HG03025 (cell line): ENCODE measurements around the gene RASA3.
"Not testable (repeated sequence)": the region's sequence is repeated elsewhere in the genome, so short reads cannot be mapped to it uniquely, and the experiment has no call there.

Experiments used
- ATAC-seq: cut with Tn5 transposase; IDR thresholded peaks from one replicate; pipeline ENCODE4 v1.9.1; 2021; ENCODE audit warnings: mild to moderate bottlenecking, moderate library complexity; ENCODE audit not compliant: unreplicated experiment, low FRiP score

RASA3 gene

GRCh38 chr13:114132419-114133121, at the start of gene RASA3:
Gene RASA3, minus strand, starts transcription at chr13:114132623. Its CDS starts 134 bp downstream, at chr13:114132489.
- ATAC-seq: peak; percentile 53

GRCh38 chr13:114179087-114179658, 46.8 kb upstream of the RASA3 start, which contains the start of gene CFAP97D2:
Gene CFAP97D2, plus strand, starts transcription at chr13:114179257. Its CDS starts 74 bp downstream, at chr13:114179331.
- no peak for ATAC-seq

GRCh38 chr13:114177245-114178010, 45.0 kb upstream of the RASA3 start:
- no peak for ATAC-seq

- ATAC-seq: not testable (repeated sequence)
Observed at GRCh38 chr13:114176359-114176902, 44.0 kb upstream of the RASA3 start.

GRCh38 chr13:114174529-114174961, 42.1 kb upstream of the RASA3 start:
- no peak for ATAC-seq

- ATAC-seq: no peak
Observed at GRCh38 chr13:114173745-114174144, 41.3 kb upstream of the RASA3 start.

GRCh38 chr13:114173272-114173671, 40.8 kb upstream of the RASA3 start:
- ATAC-seq: no peak

GRCh38 chr13:114167885-114168284, 35.5 kb upstream of the RASA3 start:
- no peak for ATAC-seq

- ATAC-seq: no peak
Observed at GRCh38 chr13:114167426-114167825, 35.0 kb upstream of the RASA3 start.

- ATAC-seq: no peak
Observed at GRCh38 chr13:114166381-114167131, 34.1 kb upstream of the RASA3 start.

- ATAC-seq: no peak
Observed at GRCh38 chr13:114164681-114165429, 32.4 kb upstream of the RASA3 start.

GRCh38 chr13:114164053-114164452, 31.6 kb upstream of the RASA3 start:
- no peak for ATAC-seq

- ATAC-seq: no peak
Observed at GRCh38 chr13:114162533-114162922, 30.1 kb upstream of the RASA3 start.

GRCh38 chr13:114161644-114162532, 29.5 kb upstream of the RASA3 start:
- ATAC-seq: no peak

GRCh38 chr13:114161028-114161556, 28.7 kb upstream of the RASA3 start:
- ATAC-seq: no peak

GRCh38 chr13:114158869-114159666, 26.6 kb upstream of the RASA3 start:
- not testable (repeated sequence) for ATAC-seq

- ATAC-seq: no peak
Observed at GRCh38 chr13:114157869-114158495, 25.6 kb upstream of the RASA3 start.
